ENCODE data around the gene SLC25A41. TPM values are rescaled to one million over a fixed set of nuclear protein-coding genes. Genes with fewer than 3 reads are reported as not detected.

The SLC25A41 gene
- total and polyA plus RNA-seq, 9 of the 15 experiments (the other 6 are each of a cell fraction or from before 2014, with no cell fraction given), result 0.08 to 4.2 (median 1.6) TPM

DNA sequence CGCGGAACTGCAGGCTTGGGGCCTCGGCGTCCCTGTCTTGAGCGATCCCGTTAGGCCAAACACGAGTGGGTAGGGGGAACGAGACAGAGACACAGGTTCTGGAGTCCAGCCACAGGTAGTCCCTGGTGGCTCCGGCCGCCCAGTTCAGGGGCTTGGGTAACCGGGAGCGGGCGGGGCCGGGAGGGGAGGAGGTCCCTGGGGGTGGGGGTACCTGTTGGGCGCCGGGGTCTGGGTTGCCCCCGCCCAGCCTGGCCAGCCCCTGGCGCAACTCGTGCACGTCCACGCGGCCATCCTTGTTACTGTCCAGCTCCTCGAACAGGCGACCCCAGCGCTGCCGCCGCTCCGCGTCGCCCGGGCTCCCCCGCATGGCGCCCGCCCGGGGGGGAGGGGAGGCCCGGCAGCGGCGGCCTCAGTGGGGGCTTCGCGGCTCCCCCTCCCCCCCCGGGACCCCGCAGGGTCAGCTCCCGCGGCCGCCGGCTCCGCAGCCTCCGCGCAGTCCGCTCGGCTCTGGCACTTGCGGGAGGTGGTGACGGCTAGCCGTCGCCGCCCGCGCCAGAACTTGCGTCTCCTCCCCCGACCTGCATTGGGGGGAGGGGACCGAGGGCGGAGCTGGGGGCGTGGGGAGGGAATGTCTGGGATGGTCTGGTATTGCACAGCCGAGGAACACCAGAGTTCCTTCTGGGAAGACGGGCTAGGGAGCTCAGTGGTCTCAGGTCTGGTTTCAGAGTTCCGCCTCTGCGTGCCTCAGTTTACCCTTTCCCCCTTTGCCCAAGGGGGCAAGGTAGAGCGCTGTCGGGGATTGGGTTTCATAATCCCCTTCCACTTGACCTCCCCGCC is 25.9 kb upstream of the SLC25A41 start, which contains the start of gene SLC25A23 (continued):
- TF ChIP-seq, protein P1, sequence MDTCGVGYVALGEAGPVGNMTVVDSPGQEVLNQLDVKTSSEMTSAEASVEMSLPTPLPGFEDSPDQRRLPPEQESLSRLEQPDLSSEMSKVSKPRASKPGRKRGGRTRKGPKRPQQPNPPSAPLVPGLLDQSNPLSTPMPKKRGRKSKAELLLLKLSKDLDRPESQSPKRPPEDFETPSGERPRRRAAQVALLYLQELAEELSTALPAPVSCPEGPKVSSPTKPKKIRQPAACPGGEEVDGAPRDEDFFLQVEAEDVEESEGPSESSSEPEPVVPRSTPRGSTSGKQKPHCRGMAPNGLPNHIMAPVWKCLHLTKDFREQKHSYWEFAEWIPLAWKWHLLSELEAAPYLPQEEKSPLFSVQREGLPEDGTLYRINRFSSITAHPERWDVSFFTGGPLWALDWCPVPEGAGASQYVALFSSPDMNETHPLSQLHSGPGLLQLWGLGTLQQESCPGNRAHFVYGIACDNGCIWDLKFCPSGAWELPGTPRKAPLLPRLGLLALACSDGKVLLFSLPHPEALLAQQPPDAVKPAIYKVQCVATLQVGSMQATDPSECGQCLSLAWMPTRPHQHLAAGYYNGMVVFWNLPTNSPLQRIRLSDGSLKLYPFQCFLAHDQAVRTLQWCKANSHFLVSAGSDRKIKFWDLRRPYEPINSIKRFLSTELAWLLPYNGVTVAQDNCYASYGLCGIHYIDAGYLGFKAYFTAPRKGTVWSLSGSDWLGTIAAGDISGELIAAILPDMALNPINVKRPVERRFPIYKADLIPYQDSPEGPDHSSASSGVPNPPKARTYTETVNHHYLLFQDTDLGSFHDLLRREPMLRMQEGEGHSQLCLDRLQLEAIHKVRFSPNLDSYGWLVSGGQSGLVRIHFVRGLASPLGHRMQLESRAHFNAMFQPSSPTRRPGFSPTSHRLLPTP (IDR thresholded peaks at IDR 0.05; ENCODE audit: borderline replicate concordance, extremely low read depth, insufficient read length), result no peak
- TF ChIP-seq CCNT2 (IDR thresholded peaks at IDR 0.05; ENCODE audit: borderline replicate concordance, extremely low read depth, insufficient read length, low read depth, low read length) (peak; percentile 49), TCFL5 (CRISPR knock-in tag; conservative IDR thresholded peaks at IDR 0.05) (no peak), CC2D1A (IDR thresholded peaks at IDR 0.05) (peak; percentile 40; the same call in 1 of the 2 replicates), ZNF124 (CRISPR knock-in tag; IDR thresholded peaks at IDR 0.05) (0 out of 2 replicates have a peak, but pooled peaks have one; percentile 39), ELF2 (CRISPR knock-in tag; IDR thresholded peaks at IDR 0.05) (no peak), ZNF232 (CRISPR knock-in tag; IDR thresholded peaks at IDR 0.05) (no peak), SIN3B (IDR thresholded peaks at IDR 0.05; ENCODE audit: low read depth) (0 out of 2 replicates have a peak, but pooled peaks have one; percentile 25), ARID2 (IDR thresholded peaks at IDR 0.05) (no peak), HNRNPLL (IDR thresholded peaks at IDR 0.05; ENCODE audit: low read depth, low read length, poor library complexity, severe bottlenecking) (peak; percentile 77), ZNF785 (CRISPR knock-in tag; IDR thresholded peaks at IDR 0.05) (no peak), CHD4 (IDR thresholded peaks at IDR 0.05; ENCODE audit: insufficient read depth, insufficient replicate concordance, low read depth, low read length, poor library complexity, severe bottlenecking) (peak; percentile 12), OTX1 (CRISPR knock-in tag; IDR thresholded peaks at IDR 0.05) (0 out of 2 replicates have a peak, but pooled peaks have one; percentile 61), ZNF75A (CRISPR knock-in tag; IDR thresholded peaks at IDR 0.05) (no peak), BCOR (IDR thresholded peaks at IDR 0.05) (peak; percentile 99), SIN3A (IDR thresholded peaks at IDR 0.05; ENCODE audit: borderline replicate concordance in 2 of 2, control insufficient read depth in 1 of 2, low read depth in 2 of 2, low read length in 2 of 2) (peak in 1 of 2 experiments; percentile 23; a peak in 1 of 4 replicates), XRCC4 (IDR thresholded peaks at IDR 0.05; ENCODE audit: extremely low read depth, insufficient read depth, insufficient read length) (no peak), FOXM1 (IDR thresholded peaks at IDR 0.05; ENCODE audit: low read depth) (no peak), FOXM1 (CRISPR knock-in tag; IDR thresholded peaks at IDR 0.05; ENCODE audit: low read depth) (no peak)
- TF ChIP-seq, protein P2, sequence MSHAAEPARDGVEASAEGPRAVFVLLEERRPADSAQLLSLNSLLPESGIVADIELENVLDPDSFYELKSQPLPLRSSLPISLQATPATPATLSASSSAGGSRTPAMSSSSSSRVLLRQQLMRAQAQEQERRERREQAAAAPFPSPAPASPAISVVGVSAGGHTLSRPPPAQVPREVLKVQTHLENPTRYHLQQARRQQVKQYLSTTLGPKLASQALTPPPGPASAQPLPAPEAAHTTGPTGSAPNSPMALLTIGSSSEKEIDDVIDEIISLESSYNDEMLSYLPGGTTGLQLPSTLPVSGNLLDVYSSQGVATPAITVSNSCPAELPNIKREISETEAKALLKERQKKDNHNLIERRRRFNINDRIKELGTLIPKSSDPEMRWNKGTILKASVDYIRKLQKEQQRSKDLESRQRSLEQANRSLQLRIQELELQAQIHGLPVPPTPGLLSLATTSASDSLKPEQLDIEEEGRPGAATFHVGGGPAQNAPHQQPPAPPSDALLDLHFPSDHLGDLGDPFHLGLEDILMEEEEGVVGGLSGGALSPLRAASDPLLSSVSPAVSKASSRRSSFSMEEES (CRISPR knock-in tag; IDR thresholded peaks at IDR 0.05), result no peak
- TF ChIP-seq, protein P3, sequence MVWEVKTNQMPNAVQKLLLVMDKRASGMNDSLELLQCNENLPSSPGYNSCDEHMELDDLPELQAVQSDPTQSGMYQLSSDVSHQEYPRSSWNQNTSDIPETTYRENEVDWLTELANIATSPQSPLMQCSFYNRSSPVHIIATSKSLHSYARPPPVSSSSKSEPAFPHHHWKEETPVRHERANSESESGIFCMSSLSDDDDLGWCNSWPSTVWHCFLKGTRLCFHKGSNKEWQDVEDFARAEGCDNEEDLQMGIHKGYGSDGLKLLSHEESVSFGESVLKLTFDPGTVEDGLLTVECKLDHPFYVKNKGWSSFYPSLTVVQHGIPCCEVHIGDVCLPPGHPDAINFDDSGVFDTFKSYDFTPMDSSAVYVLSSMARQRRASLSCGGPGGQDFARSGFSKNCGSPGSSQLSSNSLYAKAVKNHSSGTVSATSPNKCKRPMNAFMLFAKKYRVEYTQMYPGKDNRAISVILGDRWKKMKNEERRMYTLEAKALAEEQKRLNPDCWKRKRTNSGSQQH (CRISPR knock-in tag; IDR thresholded peaks at IDR 0.05), result 0 out of 2 replicates have a peak, but pooled peaks have one; percentile 10
